T-helper 2 cell treated with Interferon-gamma antibody and Interleukin-4, amounts not matched to agents 5 μg/mL and 100 μg/mL, for 36 hours (primary cell): ENCODE measurements around the gene UNKL.

ENCODE experiments used
- DNase-seq: peaks from one replicate; pipeline ENCODE4 v3.0.0; 2021; ENCODE audit warnings: low spot score
- H3K27ac Mint-ChIP-seq: one replicate; pipeline ENCODE4 v1.8.0; 2021; ENCODE audit warnings: mild to moderate bottlenecking, mixed read lengths
- H3K27me3 Mint-ChIP-seq: one replicate; pipeline ENCODE4 v1.8.0; 2021; ENCODE audit warnings: low read depth, mixed read lengths
- H3K36me3 Mint-ChIP-seq: one replicate; pipeline ENCODE4 v1.8.0; 2021; ENCODE audit warnings: low read depth, mixed read lengths
- H3K4me1 Mint-ChIP-seq: one replicate; pipeline ENCODE4 v1.8.0; 2021; ENCODE audit warnings: low read depth, mixed read lengths
- H3K4me3 Mint-ChIP-seq: one replicate; pipeline ENCODE4 v1.8.0; 2022; ENCODE audit warnings: mild to moderate bottlenecking, moderate library complexity, mixed read lengths
- H3K9me3 Mint-ChIP-seq: one replicate; pipeline ENCODE4 v1.8.0; 2021; ENCODE audit warnings: mixed read lengths

The UNKL gene

GRCh38 chr16:1451702-1452392, 37.3 kb upstream of the UNKL start:
- H3K36me3 Mint-ChIP-seq: no peaks in the 10 kb centered on the region
- no peaks in the 10 kb centered on the region for H3K27me3 Mint-ChIP-seq
- no peaks in the 10 kb centered on the region for H3K9me3 Mint-ChIP-seq
- H3K27ac Mint-ChIP-seq: no peak overlapping the region
- H3K4me1 Mint-ChIP-seq: no peaks in the 10 kb centered on the region
- DNase-seq: no peak
- H3K4me3 Mint-ChIP-seq: no peak overlapping the region

- Mint-ChIP-seq H3K27ac (no peak overlapping the region), H3K4me1 (no peaks in the 10 kb centered on the region), H3K4me3 (no peak overlapping the region), H3K27me3 (no peaks in the 10 kb centered on the region), H3K36me3 (no peaks in the 10 kb centered on the region), H3K9me3 (no peaks in the 10 kb centered on the region)
- DNase-seq: no peak
Observed at GRCh38 chr16:1450841-1451240, 36.3 kb upstream of the UNKL start.

GRCh38 chr16:1450218-1450617, 35.7 kb upstream of the UNKL start:
- no peaks in the 10 kb centered on the region for H3K36me3 Mint-ChIP-seq
- H3K27me3 Mint-ChIP-seq: no peaks in the 10 kb centered on the region
- H3K27ac Mint-ChIP-seq: peak overlapping the region; percentile 55
- H3K9me3 Mint-ChIP-seq: no peaks in the 10 kb centered on the region
- no peaks in the 10 kb centered on the region for H3K4me1 Mint-ChIP-seq
- H3K4me3 Mint-ChIP-seq: no peak overlapping the region
- DNase-seq: no peak

- no peaks in the 10 kb centered on the region for H3K4me1 Mint-ChIP-seq
- H3K27me3 Mint-ChIP-seq: no peaks in the 10 kb centered on the region
- H3K27ac Mint-ChIP-seq: no peak overlapping the region
- no peak for DNase-seq
- H3K9me3 Mint-ChIP-seq: no peaks in the 10 kb centered on the region
- H3K4me3 Mint-ChIP-seq: no peak overlapping the region
- H3K36me3 Mint-ChIP-seq: no peaks in the 10 kb centered on the region
Observed at GRCh38 chr16:1449201-1449788, 34.8 kb upstream of the UNKL start.

- Mint-ChIP-seq H3K27ac (no peak overlapping the region), H3K4me3 (no peak overlapping the region), H3K9me3 (no peaks in the 10 kb centered on the region), H3K27me3 (no peaks in the 10 kb centered on the region), H3K36me3 (no peaks in the 10 kb centered on the region), H3K4me1 (no peaks in the 10 kb centered on the region)
- DNase-seq: no peak
Observed at GRCh38 chr16:1448536-1449116, 34.1 kb upstream of the UNKL start.

GRCh38 chr16:1447965-1448364, 33.5 kb upstream of the UNKL start:
- no peak for DNase-seq
- Mint-ChIP-seq H3K36me3 (no peaks in the 10 kb centered on the region), H3K4me3 (no peak overlapping the region), H3K27me3 (no peaks in the 10 kb centered on the region), H3K4me1 (no peaks in the 10 kb centered on the region), H3K27ac (no peak overlapping the region), H3K9me3 (no peaks in the 10 kb centered on the region)

- Mint-ChIP-seq H3K27ac (no peak overlapping the region), H3K36me3 (no peaks in the 10 kb centered on the region), H3K9me3 (no peaks in the 10 kb centered on the region)
Observed at GRCh38 chr16:1446296-1447080, 32.0 kb upstream of the UNKL start.

GRCh38 chr16:1445518-1446203, 31.2 kb upstream of the UNKL start:
- H3K4me1 Mint-ChIP-seq: no peaks in the 10 kb centered on the region
- H3K27me3 Mint-ChIP-seq: no peaks in the 10 kb centered on the region

More at GRCh38 chr16:1446296-1447080, 32.0 kb upstream of the UNKL start:
- H3K4me1 Mint-ChIP-seq: no peaks in the 10 kb centered on the region
- H3K27me3 Mint-ChIP-seq: no peaks in the 10 kb centered on the region
- DNase-seq: no peak
- H3K4me3 Mint-ChIP-seq: no peak overlapping the region

GRCh38 chr16:1444730-1445517, 30.4 kb upstream of the UNKL start:
- Mint-ChIP-seq H3K36me3 (no peaks in the 10 kb centered on the region), H3K4me3 (no peak overlapping the region), H3K4me1 (no peaks in the 10 kb centered on the region), H3K9me3 (no peaks in the 10 kb centered on the region), H3K27ac (no peak overlapping the region), H3K27me3 (no peaks in the 10 kb centered on the region)
- no peak for DNase-seq

More at GRCh38 chr16:1445518-1446203, 31.2 kb upstream of the UNKL start:
- H3K36me3 Mint-ChIP-seq: no peaks in the 10 kb centered on the region
- no peak overlapping the region for H3K4me3 Mint-ChIP-seq
- no peak overlapping the region for H3K27ac Mint-ChIP-seq
- no peak for DNase-seq
- no peaks in the 10 kb centered on the region for H3K9me3 Mint-ChIP-seq

- Mint-ChIP-seq H3K4me3 (no peak within 1 kb of the TSS), H3K27me3 (no peaks in the 10 kb centered on the region), H3K9me3 (no peaks in the 10 kb centered on the region), H3K36me3 (no peaks in the 10 kb centered on the region), H3K27ac (no peak within 1 kb of the TSS), H3K4me1 (no peaks in the 10 kb centered on the region)
- DNase-seq: no peak
Observed at GRCh38 chr16:1443980-1444729, 29.7 kb upstream of the UNKL start, which contains the start of gene CCDC154. TSS of gene CCDC154 (minus strand) at chr16:1444556. CDS start at chr16:1444322, 234 bp downstream.

GRCh38 chr16:1443403-1443973, 29.0 kb upstream of the UNKL start:
- H3K4me1 Mint-ChIP-seq: no peaks in the 10 kb centered on the region
- H3K27ac Mint-ChIP-seq: no peak overlapping the region
- DNase-seq: no peak

GRCh38 chr16:1442697-1443096, 28.2 kb upstream of the UNKL start:
- Mint-ChIP-seq H3K27me3 (no peaks in the 10 kb centered on the region), H3K4me1 (no peaks in the 10 kb centered on the region), H3K27ac (no peak overlapping the region), H3K4me3 (no peak overlapping the region), H3K36me3 (no peaks in the 10 kb centered on the region), H3K9me3 (no peaks in the 10 kb centered on the region)
- no peak for DNase-seq

More at GRCh38 chr16:1443403-1443973, 29.0 kb upstream of the UNKL start:
- no peak overlapping the region for H3K4me3 Mint-ChIP-seq
- H3K27me3 Mint-ChIP-seq: no peaks in the 10 kb centered on the region
- H3K36me3 Mint-ChIP-seq: no peaks in the 10 kb centered on the region
- no peaks in the 10 kb centered on the region for H3K9me3 Mint-ChIP-seq
